GM10266 (cell line): ENCODE data around the gene TRMT2A.

ENCODE experiments used
- DNase-seq: peaks from one replicate; pipeline ENCODE4 v3.0.0; 2012; ENCODE audit errors: extremely low spot score
- TF ChIP-seq, protein P1 (sequence below): IDR thresholded peaks from 2 replicates; pipeline ENCODE4 v1.5.1; 2012; ENCODE audit warnings: mild to moderate bottlenecking, low read depth; ENCODE audit not compliant: control insufficient read depth, insufficient read depth; ENCODE audit errors: missing control alignments

The TRMT2A gene

DNA sequence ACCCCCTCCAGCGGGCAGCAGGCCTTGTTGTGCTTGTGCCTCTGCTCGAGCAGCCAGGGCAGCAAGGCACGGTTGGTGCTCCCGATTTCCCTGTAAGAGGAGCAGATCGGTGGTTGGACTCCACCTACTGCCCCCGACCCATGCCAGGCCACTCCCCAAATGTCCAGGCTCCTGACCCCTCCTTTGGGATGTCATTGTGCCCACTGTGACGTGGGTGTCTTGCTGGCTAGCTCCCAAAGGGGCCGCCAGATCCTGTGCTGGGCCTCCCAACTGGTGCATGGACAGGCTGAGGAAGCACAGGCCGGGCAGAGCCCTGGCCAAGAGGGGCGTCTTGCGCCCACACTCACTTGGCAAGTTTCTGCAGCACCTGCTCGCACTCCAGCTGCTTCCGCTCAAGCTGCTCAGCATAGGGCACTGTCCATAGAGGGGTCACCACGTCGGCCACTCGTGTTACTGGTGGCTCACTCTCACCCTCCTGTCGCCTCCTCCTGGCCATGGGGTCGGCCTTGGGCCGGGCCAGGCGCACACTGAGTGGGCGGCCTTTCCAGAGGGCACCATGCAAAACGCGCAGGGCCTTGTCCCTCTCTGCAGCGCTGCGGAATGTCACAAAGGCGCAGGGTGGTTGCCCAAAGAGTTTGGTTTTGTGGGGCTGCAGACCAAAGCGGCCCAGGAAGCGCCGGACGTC is 1.2 kb downstream of the TRMT2A start, which contains the start of gene RANBP1:
Gene RANBP1, plus strand, starts transcription at position 414 of the 685 bp plus-strand sequence. Its CDS starts 81 bp downstream, at position 495.
- DNase-seq: no peak
- TF ChIP-seq, protein P1, sequence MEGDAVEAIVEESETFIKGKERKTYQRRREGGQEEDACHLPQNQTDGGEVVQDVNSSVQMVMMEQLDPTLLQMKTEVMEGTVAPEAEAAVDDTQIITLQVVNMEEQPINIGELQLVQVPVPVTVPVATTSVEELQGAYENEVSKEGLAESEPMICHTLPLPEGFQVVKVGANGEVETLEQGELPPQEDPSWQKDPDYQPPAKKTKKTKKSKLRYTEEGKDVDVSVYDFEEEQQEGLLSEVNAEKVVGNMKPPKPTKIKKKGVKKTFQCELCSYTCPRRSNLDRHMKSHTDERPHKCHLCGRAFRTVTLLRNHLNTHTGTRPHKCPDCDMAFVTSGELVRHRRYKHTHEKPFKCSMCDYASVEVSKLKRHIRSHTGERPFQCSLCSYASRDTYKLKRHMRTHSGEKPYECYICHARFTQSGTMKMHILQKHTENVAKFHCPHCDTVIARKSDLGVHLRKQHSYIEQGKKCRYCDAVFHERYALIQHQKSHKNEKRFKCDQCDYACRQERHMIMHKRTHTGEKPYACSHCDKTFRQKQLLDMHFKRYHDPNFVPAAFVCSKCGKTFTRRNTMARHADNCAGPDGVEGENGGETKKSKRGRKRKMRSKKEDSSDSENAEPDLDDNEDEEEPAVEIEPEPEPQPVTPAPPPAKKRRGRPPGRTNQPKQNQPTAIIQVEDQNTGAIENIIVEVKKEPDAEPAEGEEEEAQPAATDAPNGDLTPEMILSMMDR: no peak

- DNase-seq: no peak
- TF ChIP-seq, protein P1: no peak
Observed at GRCh38 chr22:20114506-20115475, 2.2 kb downstream of the TRMT2A start.

- no peak for DNase-seq
- TF ChIP-seq, protein P1: no peak
Observed at GRCh38 chr22:20113551-20114310, 3.3 kb downstream of the TRMT2A start.

- DNase-seq: no peak
- TF ChIP-seq, protein P1: no peak
Observed at GRCh38 chr22:20112623-20113511, 4.2 kb downstream of the TRMT2A start.

DNA sequence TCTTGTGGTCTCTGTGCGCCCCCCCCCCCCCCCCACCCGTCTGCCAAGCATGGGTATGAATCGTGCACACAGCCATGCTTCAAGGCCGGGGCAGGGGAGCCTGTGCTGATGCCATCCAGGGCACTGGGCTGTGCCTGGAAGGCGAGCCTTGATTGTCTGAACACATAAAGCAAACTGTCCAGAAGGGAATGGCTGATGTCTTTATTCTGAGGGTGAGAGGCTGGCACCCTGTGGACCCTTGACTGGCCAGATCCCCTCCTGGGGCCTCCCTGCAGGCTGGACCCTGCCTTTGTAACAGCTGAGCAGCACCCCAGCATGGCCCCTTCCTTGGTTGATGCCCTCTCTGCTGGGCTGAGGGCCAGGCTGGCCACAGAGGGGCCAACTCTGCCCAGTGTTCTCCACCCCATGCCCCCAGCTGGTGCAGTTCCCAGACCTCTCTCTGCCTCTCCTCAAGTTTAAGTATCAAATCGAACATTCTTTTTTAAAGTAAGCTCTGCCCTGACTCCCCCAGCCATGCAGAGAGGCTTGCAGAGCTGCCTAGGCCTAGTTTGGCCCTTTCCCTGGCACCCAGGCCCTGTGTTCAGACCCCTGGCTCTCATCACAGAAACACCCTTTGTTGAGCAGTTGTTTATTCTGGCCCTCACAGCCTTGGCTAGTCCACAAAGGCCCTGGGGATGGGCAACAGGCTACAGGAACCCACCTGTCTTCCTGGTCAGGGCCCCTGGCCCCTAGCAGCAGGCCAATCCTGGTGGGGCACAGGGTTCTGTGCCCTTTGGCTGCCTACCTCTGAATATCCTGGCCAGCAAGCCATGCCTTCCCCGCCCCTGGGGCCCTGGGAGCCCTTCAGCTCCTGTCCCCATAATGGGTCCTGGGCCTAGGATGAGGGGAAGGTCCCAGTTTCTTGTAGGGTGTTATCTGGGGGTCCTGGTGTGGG is 5.1 kb downstream of the TRMT2A start:
- TF ChIP-seq, protein P1: no peak

More for the DNA sequence above, 5.1 kb downstream of the TRMT2A start:
- no peak for DNase-seq
